HG02884 (cell line): ENCODE measurements around the gene MRPL48.
A peak's percentile ranks its signal among the peaks of the same experiment; 100 is the strongest.
"Not testable (repeated sequence)": the region's sequence is repeated elsewhere in the genome, so short reads cannot be mapped to it uniquely, and the experiment has no call there.

Experiments
- ATAC-seq: cut with Tn5 transposase; IDR thresholded peaks from one replicate; pipeline ENCODE4 v1.9.1; 2021; ENCODE audit warnings: mild to moderate bottlenecking, moderate library complexity; ENCODE audit not compliant: unreplicated experiment

The MRPL48 gene

DNA sequence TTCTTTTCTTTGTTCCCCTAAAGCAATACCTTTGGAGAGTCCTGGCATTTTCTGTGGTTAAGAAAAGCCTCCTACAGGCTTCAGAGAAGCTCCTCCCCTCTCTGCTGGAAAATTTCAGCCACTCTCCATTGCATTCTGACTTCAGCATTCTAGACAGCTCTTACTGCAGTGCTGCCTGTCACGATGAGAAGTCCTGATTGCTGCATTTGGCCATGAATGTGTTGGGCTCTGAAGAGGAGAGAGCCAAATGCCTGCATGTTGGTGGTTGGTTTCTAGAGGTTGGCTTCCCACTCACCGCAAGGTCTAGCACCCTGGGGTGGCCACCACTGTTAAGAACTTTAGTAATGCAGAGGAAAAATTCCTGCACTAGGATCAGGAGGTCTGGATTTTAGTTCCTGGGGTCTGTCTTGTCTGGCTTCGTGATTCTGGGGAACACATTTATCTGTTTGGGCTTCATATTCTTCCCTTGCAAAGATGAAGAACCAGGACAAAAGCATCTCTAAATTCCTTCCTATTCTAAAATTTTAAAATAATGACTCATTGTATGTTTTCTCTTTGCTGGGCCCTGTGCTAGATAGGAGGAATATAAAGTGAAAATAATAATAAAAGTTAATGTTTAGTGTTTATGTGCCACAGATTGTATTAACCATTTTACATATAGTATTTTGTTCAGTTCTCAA is 50.9 kb downstream of the MRPL48 start:
- ATAC-seq = no peak

DNA sequence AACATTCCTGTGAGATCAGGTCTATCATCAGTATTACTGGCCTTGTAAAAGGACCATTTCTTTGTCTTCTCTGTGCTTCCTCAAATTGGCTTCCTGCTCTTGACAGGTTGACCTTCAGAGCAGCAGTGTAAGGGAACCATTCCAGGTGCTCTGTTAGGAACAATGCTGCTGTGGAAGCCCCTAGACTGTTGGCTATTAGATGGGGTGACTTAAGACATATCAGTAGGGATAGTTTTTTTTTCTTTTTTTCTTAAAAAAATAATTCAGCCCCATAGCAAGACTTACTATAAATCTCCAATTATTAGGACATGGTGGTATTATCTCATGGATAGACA is 51.4 kb downstream of the MRPL48 start:
- no peak for ATAC-seq

DNA sequence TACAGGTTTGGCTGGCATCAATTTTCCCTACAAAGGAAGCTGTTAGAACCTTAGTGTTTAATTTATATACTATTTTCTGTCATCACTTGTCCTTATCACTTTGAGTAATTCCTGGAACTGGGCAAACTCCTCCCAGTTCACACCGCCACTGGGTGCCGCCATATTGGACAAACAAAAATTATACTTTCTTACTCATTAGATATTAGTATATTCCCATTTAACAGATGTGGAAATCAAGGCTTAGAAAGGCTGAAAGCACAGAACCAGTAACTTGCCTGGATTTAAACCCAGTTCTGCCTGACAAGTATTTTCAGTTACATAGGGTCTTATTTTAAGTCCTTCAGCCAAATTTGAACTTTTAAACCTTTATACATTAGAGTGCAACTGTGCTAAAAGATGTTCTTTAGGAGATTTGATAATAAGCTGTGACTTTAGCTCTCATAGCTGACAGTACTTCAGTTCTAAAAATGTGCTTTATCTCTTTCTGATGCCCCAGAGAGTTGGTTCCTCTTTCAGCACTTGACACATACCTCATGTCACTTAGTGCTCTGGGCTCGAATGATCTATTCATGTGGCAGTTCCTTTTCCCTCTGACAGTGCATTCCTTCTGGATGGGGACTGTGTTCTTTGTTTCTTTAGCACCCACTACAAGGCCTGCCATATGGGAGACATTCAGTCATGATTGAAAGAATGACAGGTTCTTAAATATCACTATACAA is 63.5 kb downstream of the MRPL48 start:
- no peak for ATAC-seq

DNA sequence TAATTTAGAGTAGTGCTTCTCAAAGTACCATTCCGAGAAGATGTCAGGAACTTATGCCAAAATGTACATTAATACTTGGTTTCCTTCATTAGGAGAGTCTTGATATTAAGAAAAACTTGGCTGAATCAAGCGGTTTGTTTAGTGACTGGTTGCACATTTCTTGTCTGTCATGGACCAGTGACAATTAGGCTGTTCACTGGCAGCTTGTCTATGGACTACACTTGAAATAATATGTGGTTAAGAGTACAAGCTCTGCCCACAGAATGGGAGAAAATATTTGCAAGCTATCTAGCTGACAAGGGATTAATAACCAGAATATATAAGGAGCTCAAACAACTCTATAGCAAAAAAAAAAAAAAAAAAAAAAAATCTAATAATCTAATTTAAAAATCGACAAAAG is 64.4 kb downstream of the MRPL48 start:
- ATAC-seq = no peak

DNA sequence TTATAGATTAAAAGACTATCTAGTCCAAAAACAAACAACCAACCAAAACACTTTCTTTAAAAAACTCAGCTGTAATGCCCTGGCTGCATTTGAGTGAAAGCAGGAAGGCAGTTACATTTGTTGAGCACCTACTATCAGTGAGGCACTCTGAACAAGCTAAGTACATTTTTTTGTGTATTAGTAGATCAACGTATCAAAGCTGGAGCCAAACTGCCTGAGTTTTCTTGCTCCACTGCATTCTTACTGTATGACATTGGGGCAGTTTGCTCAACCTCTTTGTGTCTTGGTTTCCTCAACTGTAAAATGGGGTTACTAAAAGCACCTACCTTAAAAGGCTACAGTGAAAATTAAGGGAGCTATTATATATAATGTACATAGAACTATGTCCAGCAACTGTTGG is 67.0 kb downstream of the MRPL48 start:
- ATAC-seq = no peak

DNA sequence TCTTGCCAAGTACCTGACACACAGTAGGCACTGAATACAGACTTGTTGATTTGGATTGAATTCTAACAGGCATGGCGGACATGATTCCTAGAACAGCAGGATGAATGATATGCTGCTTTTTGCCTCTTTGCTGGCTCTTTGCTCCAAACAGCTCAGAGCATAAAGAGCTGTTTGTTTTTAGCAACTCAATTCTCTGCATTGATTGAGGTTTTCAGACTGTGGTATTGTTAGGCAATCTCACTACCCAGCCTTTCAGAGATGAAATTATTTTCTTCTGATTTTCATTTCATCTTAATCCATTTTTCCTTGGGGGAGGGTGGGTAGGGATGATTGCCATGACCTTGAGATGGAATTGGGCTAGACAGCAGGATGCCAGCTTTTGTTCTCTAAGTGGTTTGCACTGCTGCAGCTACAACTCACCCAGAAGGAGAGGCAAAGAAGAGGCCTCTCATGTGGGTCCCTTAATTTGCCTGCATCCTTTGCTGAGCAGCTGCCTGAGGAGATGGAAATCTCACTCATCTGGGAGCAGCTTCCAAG is 68.4 kb downstream of the MRPL48 start:
- no peak for ATAC-seq

DNA sequence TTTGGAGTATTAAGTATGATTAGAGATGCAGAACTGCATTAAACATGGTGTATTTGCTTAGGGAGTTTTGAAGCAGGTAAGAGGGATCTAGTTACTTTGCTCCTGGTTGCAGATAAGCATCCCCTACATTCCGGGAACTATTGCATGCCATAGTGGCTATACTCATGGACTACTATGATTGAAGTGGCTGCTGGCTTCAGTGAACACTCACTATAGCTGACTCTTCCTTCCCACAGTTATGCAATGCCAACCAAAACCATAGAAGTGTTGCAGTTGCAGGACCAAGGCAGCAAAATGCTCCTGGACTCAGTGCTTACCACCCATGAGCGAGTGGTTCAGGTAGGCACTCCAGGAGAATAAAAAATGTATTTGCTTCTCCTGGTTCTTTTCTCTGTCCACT is 72.0 kb downstream of the MRPL48 start:
- no peak for ATAC-seq

DNA sequence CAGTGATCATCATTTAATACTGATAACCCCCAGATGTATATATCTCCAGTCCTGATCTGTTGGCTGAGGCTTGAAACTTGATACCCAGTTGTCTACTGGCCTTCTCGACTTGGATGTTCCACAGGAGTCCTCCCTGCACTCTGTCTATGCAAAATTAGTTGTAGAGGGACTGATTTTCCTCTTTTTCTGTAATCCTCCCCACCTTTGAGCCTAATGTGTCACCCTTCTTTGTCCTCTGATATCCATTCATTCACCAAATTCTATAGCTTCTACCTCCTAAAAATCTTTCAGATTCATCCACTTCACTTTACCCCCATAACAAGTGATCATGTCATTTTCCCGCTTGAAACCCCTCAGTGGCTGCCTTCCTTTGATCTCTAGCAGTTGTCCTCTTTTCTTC is 72.5 kb downstream of the MRPL48 start:
- ATAC-seq = no peak

DNA sequence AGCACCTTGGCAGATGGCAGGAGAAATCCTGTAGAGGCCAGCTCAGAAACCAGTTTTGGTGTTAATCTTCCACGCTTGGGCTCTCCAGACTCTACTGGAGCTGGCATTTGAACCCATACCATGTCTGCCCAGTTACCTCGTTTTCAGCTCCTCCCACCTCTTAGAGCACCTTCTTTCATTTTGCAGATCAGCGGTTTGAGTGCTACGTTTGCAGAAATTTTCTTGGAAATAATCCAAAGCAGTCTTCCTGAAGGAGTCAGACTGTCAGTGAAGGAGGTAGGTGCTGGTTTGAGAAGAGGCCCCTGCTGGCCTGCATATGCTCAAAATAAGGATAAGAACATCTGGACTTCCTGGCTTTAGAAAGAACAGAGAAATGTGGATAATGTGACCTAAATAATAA is 75.3 kb downstream of the MRPL48 start:
- no peak for ATAC-seq

DNA sequence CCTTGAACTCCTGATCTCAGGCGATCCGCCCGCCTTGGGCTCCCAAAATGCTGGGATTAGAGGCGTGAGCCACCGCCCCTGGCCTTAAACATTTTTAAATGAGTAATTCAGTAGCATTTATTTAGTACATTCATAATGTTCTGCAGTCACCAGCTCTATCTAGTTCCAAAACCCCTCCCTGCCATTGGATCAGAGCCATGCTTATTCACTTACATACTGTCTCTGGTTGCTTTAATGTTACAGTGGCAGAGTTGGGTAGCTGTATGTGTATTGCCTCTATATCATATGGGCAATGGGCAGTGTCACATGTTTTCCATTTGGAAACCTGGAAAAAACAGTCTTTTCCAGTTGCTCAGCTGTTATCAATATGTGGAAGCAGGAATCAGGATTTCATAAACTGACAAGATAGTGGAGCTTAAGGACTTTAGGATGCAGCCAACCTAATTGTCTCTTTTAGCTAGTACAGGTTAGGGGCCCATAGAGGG is 78.5 kb downstream of the MRPL48 start:
- no peak for ATAC-seq

DNA sequence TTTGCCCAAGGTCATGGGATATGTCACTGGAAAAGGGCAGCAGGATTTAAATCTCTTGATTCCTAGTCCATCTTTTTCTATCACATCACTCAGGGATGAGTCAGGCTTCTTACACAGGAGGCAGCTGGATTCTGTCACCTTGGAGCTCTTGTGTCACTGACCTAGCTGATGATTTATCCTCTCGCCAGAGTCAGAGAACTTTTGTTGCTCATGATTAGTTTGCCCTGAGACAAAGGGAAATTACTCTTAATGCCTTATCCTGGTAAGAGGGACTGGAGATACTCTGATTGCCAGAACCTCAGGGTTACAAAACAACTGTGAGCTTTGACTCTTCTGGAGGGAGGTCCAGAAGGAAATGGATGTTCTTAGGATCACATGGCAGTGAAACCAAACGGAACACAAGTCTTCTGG is 78.9 kb downstream of the MRPL48 start:
- ATAC-seq = no peak

DNA sequence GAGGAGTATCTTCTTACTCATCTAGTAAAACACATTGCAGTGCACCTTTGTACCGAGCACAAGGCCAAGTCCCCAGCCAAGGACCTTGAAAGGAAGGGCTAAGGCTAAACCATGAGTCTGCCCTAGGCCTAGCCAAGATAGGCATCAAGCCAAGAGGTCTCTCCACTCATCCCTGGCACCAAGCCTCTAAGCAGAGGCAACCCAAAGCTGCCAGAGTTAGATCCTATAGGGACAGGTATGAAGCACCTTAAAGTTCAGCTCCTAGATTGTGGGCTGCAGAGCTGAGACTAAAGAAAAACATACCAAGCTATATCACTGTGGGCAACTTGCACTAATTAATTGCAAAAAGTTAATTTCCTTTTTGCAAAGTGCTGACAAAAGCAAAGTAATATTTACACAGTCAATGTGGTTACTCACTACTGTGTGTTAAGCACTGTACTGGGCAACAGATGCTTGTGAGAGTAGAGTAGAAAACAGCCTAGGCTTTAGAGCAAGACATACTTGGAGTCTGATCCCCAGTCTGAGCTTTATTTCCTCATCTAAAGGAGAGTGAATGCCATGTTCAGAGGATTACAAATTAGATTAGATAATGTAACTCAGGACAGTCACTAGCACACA is 81.8 kb downstream of the MRPL48 start:
- ATAC-seq = no peak

DNA sequence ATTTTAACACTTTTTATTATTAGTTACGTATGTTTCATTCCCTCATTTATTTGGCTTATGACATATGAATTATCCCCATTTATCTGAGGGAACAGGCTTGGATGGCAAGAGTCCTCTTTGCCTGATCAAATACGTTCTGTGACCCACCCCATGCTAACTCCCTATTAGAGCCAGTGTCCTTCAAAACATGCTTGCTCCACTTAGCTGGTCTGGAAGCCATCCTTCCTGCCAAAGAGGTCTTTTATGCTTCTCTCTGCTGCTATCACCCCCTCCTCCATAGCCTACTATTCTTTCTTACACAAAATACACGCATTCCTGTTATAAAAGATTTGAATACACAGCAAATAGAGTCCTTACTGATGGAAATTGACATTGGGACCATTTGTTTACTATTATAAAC is 82.6 kb downstream of the MRPL48 start:
- ATAC-seq = no peak

DNA sequence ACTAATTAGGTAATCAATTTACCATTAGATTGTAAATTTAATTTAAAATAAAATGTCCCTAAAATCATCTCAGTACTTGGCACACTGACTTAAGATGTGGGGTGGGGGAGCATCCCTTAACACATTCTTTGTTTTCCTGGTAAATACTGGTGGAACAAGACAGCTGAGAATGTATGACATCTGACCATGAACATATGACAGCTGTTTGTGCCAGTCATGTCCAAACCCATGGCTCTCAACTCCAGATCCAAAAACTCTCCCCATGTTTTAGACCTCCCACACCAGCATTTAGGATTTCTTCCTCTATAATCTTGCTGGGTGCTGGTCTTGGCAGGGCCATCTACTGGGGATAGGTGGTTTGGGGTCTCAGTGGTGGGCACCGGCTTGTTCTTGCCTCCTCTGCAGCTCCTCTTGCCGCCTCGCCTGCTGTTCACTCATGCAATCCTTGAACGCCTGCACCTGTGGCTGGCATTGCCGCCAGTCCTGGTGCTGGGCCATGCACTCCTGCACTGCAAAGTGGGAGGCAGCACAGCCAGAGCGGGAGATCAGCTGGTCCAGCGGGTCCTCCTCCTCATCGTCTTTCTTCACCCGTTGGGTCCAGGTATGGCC is 85.2 kb downstream of the MRPL48 start:
- no peak for ATAC-seq

DNA sequence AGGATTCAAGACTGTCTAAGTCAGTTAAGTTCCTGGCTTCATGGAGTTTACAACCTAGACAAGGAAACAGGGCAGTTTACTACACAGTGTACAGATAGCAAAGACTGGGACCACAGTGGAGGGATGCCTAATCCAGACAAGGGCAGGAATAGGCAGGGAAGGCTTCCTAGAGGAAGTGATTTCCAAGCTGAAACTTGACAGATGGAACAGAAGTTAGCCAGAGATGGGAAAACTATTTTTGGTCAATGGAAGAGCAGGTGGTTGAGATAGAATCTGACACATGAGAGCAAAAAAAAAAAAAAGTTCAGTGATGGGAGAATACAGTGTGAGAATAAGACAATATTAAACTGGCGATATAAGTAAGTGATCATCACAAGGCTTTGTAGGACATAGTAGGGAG is 87.7 kb downstream of the MRPL48 start:
- ATAC-seq = no peak

DNA sequence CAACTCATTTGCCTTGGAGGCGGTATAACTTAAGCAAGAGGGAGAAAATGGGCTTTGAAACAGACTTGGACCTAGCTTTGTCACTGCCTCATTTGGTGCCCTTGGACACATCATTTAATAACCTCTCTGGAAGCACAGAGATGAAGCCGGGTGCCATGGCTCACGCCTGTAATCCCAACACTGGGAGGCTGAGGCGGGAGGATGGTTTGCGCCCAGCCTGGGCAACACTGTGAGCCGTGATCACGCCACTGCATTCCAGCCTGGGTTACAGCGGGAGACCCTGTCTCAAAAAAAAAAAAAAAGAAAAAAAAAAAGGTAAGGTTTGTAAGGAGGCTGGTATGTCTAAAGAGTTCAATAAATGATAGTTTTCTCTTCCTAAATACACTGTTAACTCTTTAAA is 88.2 kb downstream of the MRPL48 start:
- ATAC-seq = no peak

DNA sequence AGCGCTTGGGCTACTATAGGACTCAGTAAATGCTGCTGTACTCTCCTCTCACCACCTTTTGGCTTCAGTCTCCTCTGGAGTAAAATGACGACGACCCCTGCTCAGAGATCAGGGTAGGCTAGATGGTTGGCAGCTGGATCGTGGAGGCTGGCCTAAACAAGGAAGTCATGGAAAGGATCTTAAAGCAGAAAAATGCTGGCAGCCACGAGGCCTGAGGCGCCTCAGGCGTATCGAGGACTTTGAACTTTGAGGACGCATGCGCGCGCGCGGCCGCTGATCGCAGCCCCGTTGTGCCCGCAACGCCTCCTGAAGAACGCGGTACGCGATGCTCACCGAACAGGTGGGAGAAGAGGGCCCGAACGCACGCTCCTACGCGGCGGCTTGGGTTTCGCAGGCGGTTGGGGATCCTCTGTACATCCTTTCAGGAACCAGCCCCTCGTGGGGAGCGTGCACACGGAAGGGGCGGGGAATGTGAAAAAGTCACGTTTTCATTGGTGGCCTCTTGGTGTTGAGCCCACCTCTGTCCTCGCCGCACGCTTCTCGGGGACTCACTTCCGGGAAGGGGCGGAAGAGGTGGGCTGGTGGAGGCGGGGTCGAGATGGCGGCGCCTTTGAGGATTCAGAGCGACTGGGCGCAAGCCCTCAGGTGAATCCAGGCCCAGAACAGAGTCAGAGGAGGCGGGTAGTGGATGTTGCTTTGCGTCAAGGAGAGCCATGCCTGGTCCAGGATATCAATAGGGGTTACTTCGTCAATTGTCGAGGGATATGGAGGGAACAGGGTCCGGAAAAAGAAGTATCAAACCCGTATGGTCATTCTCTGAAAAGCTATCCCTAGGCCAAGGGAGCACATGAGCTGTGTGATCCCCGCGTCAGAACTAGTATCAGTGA is 89.0 kb downstream of the MRPL48 start, which contains the start of the genes COA4 and PAAF1:
Gene COA4 (minus strand): TSS at position 423 of the 887 bp plus-strand sequence. CDS start 3,468 bp downstream, outside the sequence.
Gene PAAF1 (plus strand): TSS at position 576 of the 887 bp plus-strand sequence. CDS start 23 bp downstream, at position 599.
- peak; percentile 98 for ATAC-seq

DNA sequence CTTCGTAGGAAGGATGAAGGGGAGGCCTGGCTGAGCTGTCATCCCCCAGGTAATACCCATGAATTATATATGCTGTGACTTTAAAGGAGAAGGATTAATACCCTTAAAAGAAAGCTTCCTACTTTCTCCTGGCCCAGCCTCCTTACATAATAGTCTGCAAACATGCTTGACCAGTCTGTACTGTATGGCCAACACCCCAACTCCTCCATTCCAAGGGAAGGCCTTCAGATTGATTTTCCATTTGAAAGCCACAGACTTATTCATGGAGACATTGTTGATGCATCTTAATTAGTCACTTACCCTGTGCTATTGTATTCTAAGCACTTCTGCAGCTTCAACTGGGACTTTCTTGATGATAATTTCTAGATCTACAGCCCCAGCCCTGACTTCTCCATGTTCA is 91.1 kb downstream of the MRPL48 start:
- no peak for ATAC-seq

DNA sequence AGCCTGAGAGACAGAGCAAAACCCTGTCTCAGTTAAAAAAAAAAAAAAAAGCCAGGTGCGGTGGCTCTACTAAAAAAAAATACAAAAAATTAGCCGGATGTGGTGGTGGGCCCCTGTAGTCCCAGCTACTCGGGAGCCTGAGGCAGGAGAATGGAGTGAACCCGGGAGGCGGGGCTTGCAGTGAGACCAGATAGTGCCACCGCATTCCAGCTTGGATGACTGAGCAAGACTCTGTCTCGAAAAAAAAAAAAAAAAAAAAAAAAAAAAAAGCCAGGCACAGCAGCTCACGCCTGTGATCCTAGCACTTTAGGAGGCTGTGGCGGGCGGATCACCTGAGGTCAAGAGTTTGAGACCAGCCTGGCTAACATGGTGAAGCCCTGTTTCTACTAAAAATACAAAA is 92.8 kb downstream of the MRPL48 start:
- ATAC-seq = not testable (repeated sequence)

DNA sequence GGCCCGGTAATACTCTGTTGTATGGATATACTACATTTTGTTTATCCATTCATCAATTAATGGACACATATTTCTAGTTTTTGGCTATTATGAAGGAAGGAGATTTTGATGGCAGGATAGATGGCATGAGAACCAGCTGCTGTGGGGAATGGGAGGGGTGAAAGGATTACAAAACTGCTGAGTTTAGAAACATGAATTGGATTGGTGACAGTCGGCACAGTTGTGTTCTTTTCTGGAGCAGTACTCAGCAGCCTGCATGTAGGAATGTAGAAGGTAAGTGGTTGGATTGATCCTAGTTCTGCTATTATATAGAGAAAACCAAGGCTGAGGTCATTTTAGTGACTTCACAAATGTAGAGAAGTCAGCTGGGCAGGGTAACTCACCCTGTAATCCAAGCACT is 96.2 kb downstream of the MRPL48 start:
- ATAC-seq = no peak
